ENCODE measurements around the gene PCDHB9.
A peak's percentile ranks its signal among the peaks of the same experiment; 100 is the strongest.

DNA sequence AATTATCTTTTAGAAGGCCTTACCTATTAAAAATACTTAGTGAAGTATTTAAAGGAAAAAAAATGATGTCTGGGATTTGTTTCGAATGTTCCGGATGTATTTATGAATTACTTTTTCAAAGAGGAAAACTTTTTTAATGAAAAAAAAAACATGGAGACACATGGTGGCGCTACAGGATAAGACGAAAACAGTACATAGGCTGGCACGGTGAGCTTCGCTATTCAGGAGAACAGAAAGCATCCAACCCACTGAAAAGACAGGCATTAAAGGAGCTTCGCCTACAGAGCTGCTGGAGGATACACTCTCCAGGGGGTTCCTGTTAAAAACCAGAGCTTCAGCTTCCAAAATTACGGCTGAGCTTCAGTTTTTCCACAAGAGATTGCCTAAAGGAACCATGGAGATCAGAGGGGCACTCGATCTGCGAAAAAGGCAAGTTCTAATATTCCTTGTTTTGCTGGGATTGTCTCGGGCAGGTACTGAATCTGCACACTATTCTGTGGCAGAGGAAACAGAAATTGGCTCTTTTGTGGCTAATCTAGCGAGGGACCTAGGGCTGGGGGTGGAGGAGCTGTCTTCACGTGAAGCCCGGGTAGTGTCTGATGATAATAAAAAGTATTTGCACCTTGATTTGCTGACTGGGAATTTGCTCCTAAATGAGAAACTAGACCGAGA is 36.3 kb downstream of the PCDHB9 start, which contains the start of gene PCDHB14:
- TF ChIP-seq POLR2A (IDR thresholded peaks at IDR 0.05) = no peak
- TF ChIP-seq, protein P1, sequence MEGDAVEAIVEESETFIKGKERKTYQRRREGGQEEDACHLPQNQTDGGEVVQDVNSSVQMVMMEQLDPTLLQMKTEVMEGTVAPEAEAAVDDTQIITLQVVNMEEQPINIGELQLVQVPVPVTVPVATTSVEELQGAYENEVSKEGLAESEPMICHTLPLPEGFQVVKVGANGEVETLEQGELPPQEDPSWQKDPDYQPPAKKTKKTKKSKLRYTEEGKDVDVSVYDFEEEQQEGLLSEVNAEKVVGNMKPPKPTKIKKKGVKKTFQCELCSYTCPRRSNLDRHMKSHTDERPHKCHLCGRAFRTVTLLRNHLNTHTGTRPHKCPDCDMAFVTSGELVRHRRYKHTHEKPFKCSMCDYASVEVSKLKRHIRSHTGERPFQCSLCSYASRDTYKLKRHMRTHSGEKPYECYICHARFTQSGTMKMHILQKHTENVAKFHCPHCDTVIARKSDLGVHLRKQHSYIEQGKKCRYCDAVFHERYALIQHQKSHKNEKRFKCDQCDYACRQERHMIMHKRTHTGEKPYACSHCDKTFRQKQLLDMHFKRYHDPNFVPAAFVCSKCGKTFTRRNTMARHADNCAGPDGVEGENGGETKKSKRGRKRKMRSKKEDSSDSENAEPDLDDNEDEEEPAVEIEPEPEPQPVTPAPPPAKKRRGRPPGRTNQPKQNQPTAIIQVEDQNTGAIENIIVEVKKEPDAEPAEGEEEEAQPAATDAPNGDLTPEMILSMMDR (IDR thresholded peaks at IDR 0.05) = peak in 2 of 3 experiments; percentile 9 to 14

Measured in testis (tissue), 2 donors.